HL-60/S4 treated with retinoic acid at 250 ng/mL for 4 days and 3 days (cell line): ENCODE data around the gene ZNF892.
"Not testable (repeated sequence)": the region's sequence is repeated elsewhere in the genome, so short reads cannot be mapped to it uniquely, and the experiment has no call there.

Source experiments
- in situ Hi-C: fragments of 300-500 bp; cut with MboI; formaldehyde crosslinking; loops from 2 replicates; pipeline ENCODE4 v1.7.0; 2022; ENCODE audit warnings: low sequenced_read_pairs

Gene ZNF892

DNA sequence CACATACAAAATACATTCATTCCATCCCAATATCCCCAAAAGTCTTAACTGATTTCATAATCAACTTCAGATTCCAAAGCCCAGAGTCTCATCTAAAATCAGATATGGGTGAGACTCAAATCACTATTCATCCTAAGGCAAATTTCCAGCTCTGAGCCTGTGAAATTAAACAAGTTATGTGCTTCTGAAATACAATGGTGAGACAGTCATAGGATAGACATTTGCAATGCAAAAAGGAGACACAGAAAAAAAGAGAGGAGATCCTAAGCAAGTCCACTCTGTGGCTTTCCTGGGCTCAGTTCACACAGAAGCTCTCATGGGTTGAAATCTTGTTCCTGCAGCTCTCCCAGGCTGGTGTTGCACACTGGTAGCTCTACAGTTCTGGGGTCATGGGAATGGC, 18.3 kb downstream of the ZNF892 start:
- in situ Hi-C loops, result no loop called here

DNA sequence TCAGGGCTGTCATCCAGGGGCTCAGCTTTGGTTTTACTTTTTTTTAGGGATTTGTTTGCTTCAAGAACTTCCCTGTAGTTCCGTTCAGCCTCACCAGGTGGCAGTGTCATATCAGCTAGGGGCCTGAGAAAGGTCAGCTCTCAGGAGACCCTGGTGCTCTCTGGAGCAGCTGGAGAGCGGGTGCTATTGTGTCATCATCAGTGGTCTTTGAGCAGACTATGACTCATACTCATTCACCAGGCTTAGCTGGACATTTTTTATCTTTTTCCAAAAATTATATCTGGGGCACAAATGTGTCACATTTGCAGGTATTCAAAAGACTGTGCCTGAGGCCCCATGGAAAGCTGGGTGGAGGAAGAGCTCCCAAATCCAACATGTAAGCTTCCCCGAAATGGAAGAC, 24.4 kb downstream of the ZNF892 start:
- in situ Hi-C loops, result no loop called here

DNA sequence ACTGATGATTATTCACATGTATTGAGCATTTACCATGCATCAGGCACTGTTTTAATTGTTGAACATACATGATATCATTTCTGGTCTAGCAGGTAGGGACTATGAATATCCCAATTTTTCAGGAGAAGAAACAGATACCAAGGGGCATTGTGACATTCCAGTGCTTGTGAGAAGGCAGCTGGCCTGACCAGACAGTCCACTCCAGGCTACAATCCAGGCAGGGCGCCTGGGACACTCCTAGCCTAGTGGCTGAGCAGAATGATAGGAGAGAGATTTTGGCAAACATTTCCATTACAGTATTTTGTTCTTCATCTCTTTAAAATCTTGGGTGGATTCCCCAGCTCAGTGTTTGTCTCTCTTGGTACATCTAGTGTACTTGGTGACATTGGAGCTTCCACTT, 24.9 kb downstream of the ZNF892 start:
- in situ Hi-C loops, result no loop called here

DNA sequence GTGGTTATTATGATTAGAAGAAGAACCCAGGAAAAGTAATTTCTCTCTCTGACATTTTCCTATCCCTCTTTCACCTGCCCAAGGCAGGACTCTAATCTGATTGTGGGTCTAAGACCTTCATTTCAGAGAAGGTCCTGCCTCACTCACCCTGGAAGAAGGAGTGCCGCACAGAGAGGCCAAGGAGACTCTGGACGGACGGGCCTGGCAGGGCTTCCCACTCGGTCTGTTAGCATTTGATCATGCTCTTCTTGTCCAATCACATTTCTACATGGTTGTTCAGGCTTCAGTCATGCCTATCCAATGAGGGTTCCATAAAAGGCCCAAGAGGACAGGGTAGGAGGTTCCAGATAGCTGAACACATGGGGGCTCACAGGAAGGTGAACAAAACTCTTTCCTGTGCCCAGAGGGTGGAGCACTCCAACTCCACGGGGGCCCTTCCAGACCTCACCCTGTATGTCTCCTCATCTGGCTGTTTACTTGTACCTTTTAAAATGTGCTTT, 27.0 kb downstream of the ZNF892 start:
- in situ Hi-C loops, result no loop called here

DNA sequence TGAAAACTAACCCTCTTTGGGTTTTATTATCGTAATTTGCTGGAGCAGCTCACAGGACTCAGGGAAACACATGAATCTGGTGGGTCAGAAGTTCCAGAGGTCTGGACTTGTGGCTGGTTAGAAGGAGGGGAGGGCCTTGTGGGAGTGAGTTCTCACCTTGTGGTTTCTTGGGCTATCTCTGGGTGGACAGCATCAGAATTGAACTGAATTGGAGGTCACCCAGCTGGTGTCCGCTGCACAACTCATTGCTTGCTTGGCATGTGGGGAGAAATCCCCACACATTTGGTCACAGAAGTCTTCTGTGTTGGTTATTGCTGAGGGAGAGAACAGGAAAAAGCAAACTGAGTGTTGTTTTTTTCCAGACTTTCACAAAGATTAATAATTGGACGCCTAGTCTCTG, 27.5 kb downstream of the ZNF892 start:
- in situ Hi-C loops, result no loop called here

DNA sequence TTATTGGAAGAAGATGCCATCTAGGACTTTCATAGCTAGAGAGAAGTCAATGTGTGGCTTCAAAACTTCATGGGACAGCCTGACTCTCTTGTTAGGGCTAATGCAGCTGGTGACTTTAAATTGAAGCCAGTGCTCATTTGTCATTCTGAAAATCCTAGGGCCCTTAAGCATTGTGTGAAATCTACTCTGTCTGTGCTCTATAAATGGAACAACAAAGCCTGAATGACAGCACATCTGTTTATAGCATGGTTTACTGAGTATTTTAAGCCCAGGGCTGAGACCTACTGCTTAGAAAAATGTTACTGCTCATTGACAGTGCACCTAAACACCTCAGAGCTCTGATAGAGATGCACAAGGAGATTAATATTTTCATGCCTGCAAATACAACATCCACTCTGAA, 30.8 kb downstream of the ZNF892 start:
- in situ Hi-C loops, result no loop called here

DNA sequence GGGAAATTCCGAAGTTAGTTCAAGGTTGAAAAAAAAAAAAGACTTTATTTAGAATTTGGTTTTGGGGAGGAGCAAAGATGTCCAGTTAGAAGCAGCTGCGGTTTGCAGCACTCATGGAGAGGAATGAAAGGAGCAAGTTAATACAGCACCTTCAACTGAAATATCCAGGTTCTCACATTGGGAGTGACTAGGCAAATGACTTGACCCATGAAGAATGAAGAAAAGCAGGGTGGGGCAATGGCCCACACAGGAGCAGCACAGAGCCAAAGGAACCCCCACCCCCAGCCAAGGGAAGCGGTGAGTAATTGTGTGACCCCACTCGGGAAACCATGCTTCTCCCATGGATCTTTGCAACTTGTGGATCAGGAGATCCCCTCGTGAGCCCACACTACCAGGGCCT, 32.8 kb downstream of the ZNF892 start:
- in situ Hi-C loops, result no loop called here

DNA sequence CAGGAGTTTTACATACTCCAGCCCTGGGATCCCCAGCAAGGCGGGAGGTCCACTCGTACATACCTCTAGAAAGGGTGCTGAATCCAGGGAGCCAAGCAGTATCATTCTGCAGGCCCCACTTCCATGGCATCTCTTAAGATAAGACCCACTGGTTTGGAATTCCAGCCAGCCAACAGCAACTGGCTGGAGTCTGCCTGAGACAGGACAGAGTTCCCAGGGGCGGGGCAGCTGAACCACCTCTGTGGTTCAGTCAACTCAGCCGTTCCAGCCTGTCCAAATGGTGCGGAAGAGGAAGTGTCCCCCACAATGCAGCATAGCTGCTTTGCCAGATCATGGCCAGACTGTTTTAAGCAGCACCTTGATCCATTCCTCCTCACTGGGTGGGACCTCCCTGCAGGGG, 33.2 kb downstream of the ZNF892 start:
- in situ Hi-C loops, result no loop called here

DNA sequence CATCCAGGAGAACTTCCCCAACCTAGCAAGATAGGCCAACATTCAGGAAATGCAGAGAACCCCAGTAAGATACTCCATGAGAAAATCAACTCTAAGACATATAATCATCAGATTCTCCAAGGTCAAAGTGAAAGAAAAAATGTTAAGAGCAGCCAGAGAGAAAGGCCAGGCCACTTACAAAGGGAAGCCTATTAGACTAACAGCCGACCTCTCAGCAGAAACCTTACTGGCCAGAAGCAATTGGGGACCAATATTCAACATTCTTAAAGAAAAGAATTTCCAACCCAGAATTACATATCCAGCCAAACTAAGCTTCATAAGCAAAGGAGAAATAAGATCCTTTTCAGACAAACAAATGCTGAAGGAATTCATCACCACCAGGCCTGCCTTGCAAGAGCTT, 34.8 kb downstream of the ZNF892 start:
- in situ Hi-C loops, result not testable (repeated sequence)
